GM12891 (cell line): ENCODE measurements around the gene KDM5B.

Experiments
- PAX5 ChIP-seq: IDR thresholded peaks from 2 replicates; pipeline ENCODE4 v1.6.1; 2011; ENCODE audit warnings: low read length, moderate library complexity, mild to moderate bottlenecking; ENCODE audit not compliant: insufficient read depth, severe bottlenecking
- POLR2A ChIP-seq: IDR thresholded peaks from 2 replicates; pipeline ENCODE4 v1.6.1; 2011; ENCODE audit warnings: low read depth, low read length, control low read depth
- POLR2AphosphoS5 ChIP-seq: IDR thresholded peaks from 2 replicates; pipeline ENCODE4 v1.6.1; 2011; ENCODE audit warnings: low read depth, low read length, control low read depth
- POU2F2 ChIP-seq: IDR thresholded peaks from 2 replicates; pipeline ENCODE4 v1.6.1; 2011; ENCODE audit warnings: low read depth, mild to moderate bottlenecking, control low read depth, low read length, moderate library complexity
- TAF1 ChIP-seq: IDR thresholded peaks from 2 replicates; pipeline ENCODE4 v1.6.1; 2011; ENCODE audit warnings: low read depth, low read length, control low read depth

- TF ChIP-seq POLR2A, result no peak
- no peak for TF ChIP-seq POLR2AphosphoS5
- TF ChIP-seq TAF1, result no peak
- TF ChIP-seq POU2F2, result no peak
- TF ChIP-seq PAX5, result no peak
These were observed 111.2 kb downstream of the KDM5B start for GRCh38 chr1:202697038-202697437.
